HEK293 (cell line): ENCODE data around the gene ZNF768.
A peak's percentile ranks its signal among the peaks of the same experiment; 100 is the strongest.

Experiments
- ELK4 ChIP-seq: IDR thresholded peaks from 2 replicates; pipeline ENCODE4 v1.6.1; 2011; ENCODE audit warnings: mild to moderate bottlenecking, low read depth, low read length, borderline replicate concordance
- GLI2 ChIP-seq: fragments of 450-650 bp; formaldehyde crosslinking; IDR thresholded peaks from 2 replicates; pipeline ENCODE4; 2017; ENCODE audit warnings: missing biosample characterization, missing genetic modification characterization, low read depth, borderline replicate concordance
- HOXC10 ChIP-seq: sonication (generic); formaldehyde crosslinking; IDR thresholded peaks from 2 replicates; pipeline ENCODE4 v1.8.1; 2023; ENCODE audit warnings: mild to moderate bottlenecking, missing genetic modification reagents
- KLF1 ChIP-seq: fragments of 450-650 bp; formaldehyde crosslinking; IDR thresholded peaks from 2 replicates; pipeline ENCODE4 v1.5.1; 2016; ENCODE audit warnings: missing biosample characterization, missing genetic modification characterization
- MYNN ChIP-seq: fragments of 450-650 bp; formaldehyde crosslinking; IDR thresholded peaks from 2 replicates; pipeline ENCODE4 v1.5.1; 2016; ENCODE audit warnings: missing biosample characterization, missing genetic modification characterization, borderline replicate concordance
- PRDM1 ChIP-seq: fragments of 450-650 bp; formaldehyde crosslinking; IDR thresholded peaks from 2 replicates; pipeline ENCODE4; 2016; ENCODE audit warnings: missing biosample characterization, missing genetic modification characterization
- SP3 ChIP-seq: fragments of 450-650 bp; formaldehyde crosslinking; IDR thresholded peaks from 2 replicates; pipeline ENCODE4 v1.5.1; 2016; ENCODE audit warnings: missing biosample characterization, missing genetic modification characterization
- TSHZ1 ChIP-seq: fragments of 450-650 bp; formaldehyde crosslinking; IDR thresholded peaks from 2 replicates; pipeline ENCODE4 v1.5.1; 2016; ENCODE audit warnings: missing biosample characterization, missing genetic modification characterization, borderline replicate concordance
- ZBTB44 ChIP-seq: fragments of 450-650 bp; IDR thresholded peaks from 2 replicates; pipeline ENCODE4 v1.5.1; 2018; ENCODE audit warnings: missing biosample characterization, mild to moderate bottlenecking, missing genetic modification characterization
- ZBTB7A ChIP-seq: fragments of 450-650 bp; formaldehyde crosslinking; IDR thresholded peaks from 2 replicates; pipeline ENCODE4 v1.5.1; 2016; ENCODE audit warnings: low read depth, missing biosample characterization, missing genetic modification characterization
- ZFP69B ChIP-seq: fragments of 450-650 bp; formaldehyde crosslinking; IDR thresholded peaks from 2 replicates; pipeline ENCODE4 v1.5.1; 2016; ENCODE audit warnings: missing biosample characterization, missing genetic modification characterization
- ZNF138 ChIP-seq: fragments of 450-650 bp; formaldehyde crosslinking; IDR thresholded peaks from 2 replicates; pipeline ENCODE4 v1.5.1; 2016; ENCODE audit warnings: missing biosample characterization, missing genetic modification characterization, borderline replicate concordance
- ZNF175 ChIP-seq: fragments of 450-650 bp; formaldehyde crosslinking; IDR thresholded peaks from 2 replicates; pipeline ENCODE4 v1.5.1; 2016; ENCODE audit warnings: missing biosample characterization, missing genetic modification characterization
- ZNF214 ChIP-seq: fragments of 450-650 bp; formaldehyde crosslinking; IDR thresholded peaks from 2 replicates; pipeline ENCODE4 v1.5.1; 2017; ENCODE audit warnings: missing biosample characterization, mild to moderate bottlenecking, missing genetic modification characterization, borderline replicate concordance
- ZNF394 ChIP-seq: fragments of 450-650 bp; formaldehyde crosslinking; IDR thresholded peaks from 2 replicates; pipeline ENCODE4 v1.5.1; 2016; ENCODE audit warnings: missing biosample characterization, missing genetic modification characterization, mild to moderate bottlenecking, moderate library complexity, borderline replicate concordance
- ZNF555 ChIP-seq: fragments of 450-650 bp; formaldehyde crosslinking; conservative IDR thresholded peaks from 2 replicates; pipeline ENCODE4 v1.5.1; 2017; ENCODE audit warnings: missing biosample characterization, mild to moderate bottlenecking, missing genetic modification characterization, inconsistent platforms
- ZNF707 ChIP-seq: fragments of 450-650 bp; formaldehyde crosslinking; IDR thresholded peaks from 2 replicates; pipeline ENCODE4 v1.5.1; 2016; ENCODE audit warnings: missing biosample characterization, missing genetic modification characterization
- ZNF785 ChIP-seq: fragments of 450-650 bp; formaldehyde crosslinking; IDR thresholded peaks from 2 replicates; pipeline ENCODE4 v1.5.1; 2016; ENCODE audit warnings: missing biosample characterization, missing genetic modification characterization
- ZNF830 ChIP-seq: fragments of 450-650 bp; IDR thresholded peaks from 2 replicates; pipeline ENCODE4 v1.5.0; 2018; ENCODE audit warnings: missing biosample characterization, missing genetic modification characterization, low read depth, mild to moderate bottlenecking, moderate library complexity
- ZNF843 ChIP-seq: fragments of 450-650 bp; formaldehyde crosslinking; IDR thresholded peaks from 2 replicates; pipeline ENCODE4 v1.5.1; 2016; ENCODE audit warnings: missing biosample characterization, missing genetic modification characterization
- ZSCAN23 ChIP-seq: fragments of 450-650 bp; formaldehyde crosslinking; IDR thresholded peaks from 2 replicates; pipeline ENCODE4 v1.5.1; 2016; ENCODE audit warnings: missing biosample characterization, missing genetic modification characterization
- ZSCAN4 ChIP-seq: fragments of 450-650 bp; formaldehyde crosslinking; IDR thresholded peaks from 2 replicates; pipeline ENCODE4 v1.5.1; 2017; ENCODE audit warnings: missing biosample characterization, missing genetic modification characterization
- TF ChIP-seq, protein P1 (sequence below): fragments of 450-650 bp; IDR thresholded peaks from 2 replicates; pipeline ENCODE4 v1.5.1; 2018; ENCODE audit warnings: missing biosample characterization, missing genetic modification characterization
- TF ChIP-seq, protein P2 (sequence below): fragments of 450-650 bp; formaldehyde crosslinking; IDR thresholded peaks from 2 replicates; pipeline ENCODE4 v1.5.1; 2016; ENCODE audit warnings: missing biosample characterization, missing genetic modification characterization
- TF ChIP-seq, protein P3 (sequence below): fragments of 450-650 bp; formaldehyde crosslinking; IDR thresholded peaks from 2 replicates; pipeline ENCODE4; 2016; ENCODE audit warnings: missing biosample characterization, missing genetic modification characterization

The ZNF768 gene

GRCh38 chr16:30570636-30571444 lies 44.5 kb upstream of the ZNF768 start (continued):
- TF ChIP-seq MYNN (peak; percentile 77; the same call in 1 of the 2 replicates), ZNF843 (tag by site-specific recombination) (peak; percentile 33; the same call in 1 of the 2 replicates), ZSCAN23 (tag by site-specific recombination) (peak; percentile 59; the same call in 1 of the 2 replicates), ZNF138 (tag by site-specific recombination) (peak; percentile 98), HOXC10 (CRISPR knock-in tag) (no peak), TSHZ1 (tag by site-specific recombination) (peak; percentile 80; the same call in 1 of the 2 replicates), GLI2 (tag by site-specific recombination) (peak; percentile 95; the same call in 1 of the 2 replicates), SP3 (tag by site-specific recombination) (peak; percentile 50), ZNF394 (peak; percentile 100), ZSCAN4 (peak; percentile 23; the same call in 1 of the 2 replicates), ZNF175 (peak; percentile 82; the same call in 1 of the 2 replicates), ZNF214 (peak; percentile 31; the same call in 1 of the 2 replicates), ZNF555 (tag by site-specific recombination) (no peak; the same call in 1 of the 2 replicates), PRDM1 (tag by site-specific recombination) (no peak), ZBTB7A (tag by site-specific recombination) (no peak), ZFP69B (tag by site-specific recombination) (no peak), ZNF785 (tag by site-specific recombination) (peak; percentile 64; the same call in 1 of the 2 replicates), ZNF830 (tag by site-specific recombination) (no peak), ZNF707 (tag by site-specific recombination) (no peak), ZBTB44 (tag by site-specific recombination) (no peak), KLF1 (tag by site-specific recombination) (peak; percentile 9; the same call in 1 of the 2 replicates), ELK4 (no peak)
- TF ChIP-seq, protein P1, sequence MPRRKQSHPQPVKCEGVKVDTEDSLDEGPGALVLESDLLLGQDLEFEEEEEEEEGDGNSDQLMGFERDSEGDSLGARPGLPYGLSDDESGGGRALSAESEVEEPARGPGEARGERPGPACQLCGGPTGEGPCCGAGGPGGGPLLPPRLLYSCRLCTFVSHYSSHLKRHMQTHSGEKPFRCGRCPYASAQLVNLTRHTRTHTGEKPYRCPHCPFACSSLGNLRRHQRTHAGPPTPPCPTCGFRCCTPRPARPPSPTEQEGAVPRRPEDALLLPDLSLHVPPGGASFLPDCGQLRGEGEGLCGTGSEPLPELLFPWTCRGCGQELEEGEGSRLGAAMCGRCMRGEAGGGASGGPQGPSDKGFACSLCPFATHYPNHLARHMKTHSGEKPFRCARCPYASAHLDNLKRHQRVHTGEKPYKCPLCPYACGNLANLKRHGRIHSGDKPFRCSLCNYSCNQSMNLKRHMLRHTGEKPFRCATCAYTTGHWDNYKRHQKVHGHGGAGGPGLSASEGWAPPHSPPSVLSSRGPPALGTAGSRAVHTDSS (tag by site-specific recombination), result no peak
- TF ChIP-seq, protein P2, sequence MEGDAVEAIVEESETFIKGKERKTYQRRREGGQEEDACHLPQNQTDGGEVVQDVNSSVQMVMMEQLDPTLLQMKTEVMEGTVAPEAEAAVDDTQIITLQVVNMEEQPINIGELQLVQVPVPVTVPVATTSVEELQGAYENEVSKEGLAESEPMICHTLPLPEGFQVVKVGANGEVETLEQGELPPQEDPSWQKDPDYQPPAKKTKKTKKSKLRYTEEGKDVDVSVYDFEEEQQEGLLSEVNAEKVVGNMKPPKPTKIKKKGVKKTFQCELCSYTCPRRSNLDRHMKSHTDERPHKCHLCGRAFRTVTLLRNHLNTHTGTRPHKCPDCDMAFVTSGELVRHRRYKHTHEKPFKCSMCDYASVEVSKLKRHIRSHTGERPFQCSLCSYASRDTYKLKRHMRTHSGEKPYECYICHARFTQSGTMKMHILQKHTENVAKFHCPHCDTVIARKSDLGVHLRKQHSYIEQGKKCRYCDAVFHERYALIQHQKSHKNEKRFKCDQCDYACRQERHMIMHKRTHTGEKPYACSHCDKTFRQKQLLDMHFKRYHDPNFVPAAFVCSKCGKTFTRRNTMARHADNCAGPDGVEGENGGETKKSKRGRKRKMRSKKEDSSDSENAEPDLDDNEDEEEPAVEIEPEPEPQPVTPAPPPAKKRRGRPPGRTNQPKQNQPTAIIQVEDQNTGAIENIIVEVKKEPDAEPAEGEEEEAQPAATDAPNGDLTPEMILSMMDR, result no peak
- TF ChIP-seq, protein P3, sequence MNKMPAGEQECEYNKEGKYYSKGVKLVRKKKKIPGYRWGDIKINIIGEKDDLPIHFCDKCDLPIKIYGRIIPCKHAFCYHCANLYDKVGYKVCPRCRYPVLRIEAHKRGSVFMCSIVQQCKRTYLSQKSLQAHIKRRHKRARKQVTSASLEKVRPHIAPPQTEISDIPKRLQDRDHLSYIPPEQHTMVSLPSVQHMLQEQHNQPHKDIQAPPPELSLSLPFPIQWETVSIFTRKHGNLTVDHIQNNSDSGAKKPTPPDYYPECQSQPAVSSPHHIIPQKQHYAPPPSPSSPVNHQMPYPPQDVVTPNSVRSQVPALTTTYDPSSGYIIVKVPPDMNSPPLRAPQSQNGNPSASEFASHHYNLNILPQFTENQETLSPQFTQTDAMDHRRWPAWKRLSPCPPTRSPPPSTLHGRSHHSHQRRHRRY (tag by site-specific recombination), result peak; percentile 35; the same call in 1 of the 2 replicates
